Esophagus (tissue), 2 donors: Measurements from ENCODE around the gene PLEKHH3. TPM values are rescaled to one million over a fixed set of nuclear protein-coding genes. Genes with fewer than 3 reads are reported as not detected.

Experiments
- H3K27ac ChIP-seq, 2 donors: one replicate each; pipeline ENCODE4 v1.5.1; 2013; ENCODE audit warnings: low read depth in 2 of 2, mild to moderate bottlenecking in 2 of 2, inconsistent platforms in 1 of 2, low read length in 1 of 2, moderate library complexity in 1 of 2
- H3K27me3 ChIP-seq, 2 donors: one replicate each; pipeline ENCODE4 v1.6.1; 2013; ENCODE audit warnings: low read length in 2 of 2, control low read depth in 1 of 2, mild to moderate bottlenecking in 1 of 2; ENCODE audit not compliant: insufficient read depth in 2 of 2, control insufficient read depth in 1 of 2
- H3K36me3 ChIP-seq, 2 donors: one replicate each; pipeline ENCODE4 v1.6.1; 2013; ENCODE audit warnings: low read length in 1 of 2; ENCODE audit not compliant: control insufficient read depth in 2 of 2, insufficient read depth in 2 of 2
- H3K4me1 ChIP-seq, 2 donors: one replicate each; pipeline ENCODE4 v1.6.1; 2013; ENCODE audit warnings: low read length in 1 of 2; ENCODE audit not compliant: control insufficient read depth in 2 of 2, insufficient read depth in 2 of 2
- H3K4me3 ChIP-seq, 2 donors: one replicate each; pipeline ENCODE4 v1.5.1; 2013; ENCODE audit warnings: low read length in 2 of 2, mild to moderate bottlenecking in 2 of 2, low read depth in 1 of 2, moderate library complexity in 1 of 2
- H3K9me3 ChIP-seq, 2 donors: one replicate each; pipeline ENCODE4 v1.6.1; 2013; ENCODE audit warnings: mild to moderate bottlenecking in 2 of 2, low read depth in 1 of 2, low read length in 1 of 2, moderate library complexity in 1 of 2; ENCODE audit not compliant: control insufficient read depth in 2 of 2, insufficient read depth in 1 of 2
- WGBS, 2 donors: extraction: QIAGEN DNeasy Blood & Tissue Kit; methylation state at CpG; one replicate each; pipeline ENCODE4 v1.1.7; 2013; 5-methylcytosine and 5-hydroxymethylcytosine counted together
- polyA plus RNA-seq, 2 donors: library from polyadenylated mRNA; stranded (reverse); fragments of 200-250 nt; gene quantifications; one replicate each; pipeline ENCODE4 v1.2.3, GENCODE V29; 2013
- donor health status: healthy with polysubstance abuse.
- donor health status: Bipolar disorder and iron deficiency.

Gene PLEKHH3
- polyA plus RNA-seq, 2 donors, result 49.4 to 84.6 TPM

DNA sequence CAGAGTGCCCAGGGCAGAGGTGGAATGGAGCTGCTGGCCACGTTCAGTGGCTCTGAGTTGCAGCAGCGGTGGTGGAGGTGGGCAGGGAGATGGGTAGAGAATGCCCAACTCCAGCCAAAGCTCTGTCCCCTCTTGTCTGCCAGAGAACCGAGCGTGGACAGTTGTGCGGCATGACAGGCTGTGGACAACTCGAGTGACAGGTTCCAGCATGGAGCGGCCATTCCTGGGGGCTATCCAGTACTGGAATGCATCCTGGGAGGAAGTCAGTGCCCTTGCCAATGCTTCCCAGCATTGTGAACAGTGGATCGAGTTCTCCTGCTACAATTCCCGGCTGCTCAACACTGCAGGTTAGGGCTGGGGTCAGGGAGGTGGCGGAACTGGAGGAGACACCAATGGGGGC is 13.8 kb upstream of the PLEKHH3 start:
- H3K4me3 ChIP-seq, result no peak overlapping the region
- H3K4me1 ChIP-seq, result no peaks in the 10 kb centered on the region
- WGBS, 2 donors, result 83 to 87% methylated on average over 10 of the region's 10 CpGs
- no peaks in the 10 kb centered on the region for H3K27me3 ChIP-seq
- peaks cover 0 to 2% of the 10 kb centered on the region in 2 donors for H3K36me3 ChIP-seq
- no peaks in the 10 kb centered on the region for H3K9me3 ChIP-seq
- no peak overlapping the region for H3K27ac ChIP-seq

DNA sequence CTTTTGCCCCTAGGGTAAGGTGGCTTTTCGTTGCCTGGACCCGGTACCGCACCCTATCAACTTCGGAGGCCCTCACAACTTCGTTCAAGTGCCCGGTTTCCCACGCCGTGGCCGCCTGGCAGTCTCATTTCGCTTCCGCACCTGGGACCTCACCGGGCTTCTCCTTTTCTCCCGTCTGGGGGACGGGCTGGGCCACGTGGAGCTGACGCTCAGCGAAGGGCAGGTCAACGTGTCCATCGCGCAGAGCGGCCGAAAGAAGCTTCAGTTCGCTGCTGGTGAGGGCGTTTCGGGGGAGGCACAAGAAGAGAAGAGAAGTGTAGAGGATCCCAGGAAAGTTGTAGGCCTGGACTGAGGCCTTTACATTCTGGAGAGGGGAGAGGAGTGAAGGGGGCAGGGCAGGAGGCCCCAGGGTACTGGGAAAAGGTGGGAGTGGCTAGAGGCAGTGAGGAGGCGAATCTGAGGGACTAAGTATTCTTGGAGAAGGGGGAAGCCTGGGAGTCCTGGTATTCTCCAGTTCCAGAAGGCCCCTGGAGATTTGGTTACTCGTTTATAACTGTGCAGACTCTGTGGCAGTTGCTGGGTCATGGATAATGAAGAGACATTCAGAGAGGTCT is 11.0 kb upstream of the PLEKHH3 start:
- Histone ChIP-seq H3K27ac (no peak overlapping the region), H3K36me3 (no peaks in the 10 kb centered on the region), H3K9me3 (no peaks in the 10 kb centered on the region), H3K4me1 (peaks cover 0 to 7% of the 10 kb centered on the region in 2 donors), H3K4me3 (no peak overlapping the region), H3K27me3 (no peaks in the 10 kb centered on the region)
- WGBS, 2 donors, result 84 to 86% methylated on average over 27 of the region's 27 CpGs

DNA sequence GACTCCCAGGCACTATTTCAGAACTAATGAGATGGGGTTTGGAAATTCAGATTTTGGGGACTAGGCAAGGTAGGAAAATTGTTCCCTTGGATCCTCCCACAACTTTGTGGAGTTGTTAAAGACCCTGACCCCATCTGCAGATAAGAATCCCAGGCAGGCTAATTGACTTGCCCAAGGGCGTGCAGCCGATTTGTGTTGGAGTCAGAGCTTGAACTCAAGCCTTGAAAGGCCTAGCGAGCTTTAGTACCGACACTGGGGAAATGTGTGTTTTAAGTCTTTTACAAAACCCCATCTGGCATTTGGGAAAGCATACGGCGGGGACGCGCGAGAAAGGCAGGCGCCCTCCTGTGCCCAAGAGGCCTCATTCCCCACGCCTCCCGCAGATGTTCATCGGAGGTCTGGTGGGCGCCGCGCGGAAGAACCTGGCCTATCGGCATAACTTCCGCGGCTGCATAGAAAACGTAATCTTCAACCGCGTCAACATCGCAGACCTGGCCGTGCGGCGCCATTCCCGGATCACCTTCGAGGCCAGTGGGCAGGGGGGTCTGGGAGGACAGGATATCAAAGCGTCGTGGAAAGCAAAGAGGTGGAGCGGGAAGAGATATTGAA is 9.8 kb upstream of the PLEKHH3 start:
- no peak overlapping the region for H3K27ac ChIP-seq
- H3K9me3 ChIP-seq, result no peaks in the 10 kb centered on the region
- peaks cover 2 to 8% of the 10 kb centered on the region in 2 donors for H3K4me1 ChIP-seq
- H3K4me3 ChIP-seq, result no peak overlapping the region
- H3K27me3 ChIP-seq, result no peaks in the 10 kb centered on the region
- 77 to 88% methylated on average over 32 of the region's 32 CpGs for WGBS, 2 donors
- no peaks in the 10 kb centered on the region for H3K36me3 ChIP-seq

DNA sequence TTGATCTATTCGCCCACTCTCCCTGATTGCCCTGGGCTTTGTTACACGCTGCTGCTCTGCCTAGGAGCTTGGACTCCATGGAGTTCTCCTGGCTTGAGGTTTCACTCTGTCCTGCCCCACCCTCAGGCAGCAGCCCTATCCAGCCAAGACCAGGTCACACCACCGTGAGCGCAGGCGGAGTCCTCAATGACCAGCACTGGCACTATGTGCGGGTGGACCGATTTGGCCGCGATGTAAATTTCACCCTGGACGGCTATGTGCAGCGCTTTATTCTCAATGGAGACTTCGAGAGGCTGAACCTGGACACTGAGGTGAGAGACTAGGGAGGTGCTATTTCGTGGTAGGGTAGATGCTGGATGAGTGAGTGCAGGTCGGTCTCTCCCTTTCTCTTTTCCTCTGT is 9.0 kb upstream of the PLEKHH3 start:
- 84% methylated on average over 14 of the region's 14 CpGs for WGBS, 2 donors
- Histone ChIP-seq H3K27me3 (no peaks in the 10 kb centered on the region), H3K36me3 (no peaks in the 10 kb centered on the region), H3K4me3 (no peak overlapping the region), H3K4me1 (peaks cover 2 to 8% of the 10 kb centered on the region in 2 donors), H3K9me3 (no peaks in the 10 kb centered on the region), H3K27ac (no peak overlapping the region)

DNA sequence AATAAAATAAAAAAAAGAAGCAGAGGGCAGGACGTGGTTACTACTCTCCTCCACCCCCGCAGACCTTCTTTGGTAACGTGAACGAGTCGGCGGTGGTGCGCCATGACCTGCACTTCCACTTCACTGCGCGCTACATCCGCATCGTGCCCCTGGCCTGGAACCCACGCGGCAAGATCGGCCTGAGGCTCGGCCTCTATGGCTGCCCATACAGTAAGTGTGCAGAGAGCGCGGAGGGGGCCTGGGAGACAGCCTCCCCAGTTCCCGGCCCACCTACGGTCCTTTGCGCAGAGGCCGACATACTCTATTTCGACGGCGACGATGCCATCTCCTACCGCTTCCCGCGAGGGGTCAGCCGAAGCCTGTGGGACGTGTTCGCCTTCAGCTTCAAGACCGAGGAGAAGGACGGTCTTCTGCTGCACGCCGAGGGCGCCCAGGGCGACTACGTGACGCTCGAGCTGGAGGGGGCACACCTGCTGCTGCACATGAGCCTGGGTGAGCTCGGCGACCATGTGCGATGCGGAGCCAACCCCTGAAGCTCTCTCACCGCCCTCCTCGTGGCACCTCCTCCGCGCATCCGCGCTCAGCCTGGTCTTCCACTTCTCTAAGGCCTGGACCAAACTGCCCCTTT is 8.2 kb upstream of the PLEKHH3 start:
- no peaks in the 10 kb centered on the region for H3K27me3 ChIP-seq
- peaks cover 2 to 11% of the 10 kb centered on the region in 2 donors for H3K4me1 ChIP-seq
- WGBS, 2 donors, result 78 to 88% methylated on average over 50 of the region's 50 CpGs
- no peak overlapping the region for H3K27ac ChIP-seq
- no peaks in the 10 kb centered on the region for H3K36me3 ChIP-seq
- no peak overlapping the region for H3K4me3 ChIP-seq
- no peaks in the 10 kb centered on the region for H3K9me3 ChIP-seq

DNA sequence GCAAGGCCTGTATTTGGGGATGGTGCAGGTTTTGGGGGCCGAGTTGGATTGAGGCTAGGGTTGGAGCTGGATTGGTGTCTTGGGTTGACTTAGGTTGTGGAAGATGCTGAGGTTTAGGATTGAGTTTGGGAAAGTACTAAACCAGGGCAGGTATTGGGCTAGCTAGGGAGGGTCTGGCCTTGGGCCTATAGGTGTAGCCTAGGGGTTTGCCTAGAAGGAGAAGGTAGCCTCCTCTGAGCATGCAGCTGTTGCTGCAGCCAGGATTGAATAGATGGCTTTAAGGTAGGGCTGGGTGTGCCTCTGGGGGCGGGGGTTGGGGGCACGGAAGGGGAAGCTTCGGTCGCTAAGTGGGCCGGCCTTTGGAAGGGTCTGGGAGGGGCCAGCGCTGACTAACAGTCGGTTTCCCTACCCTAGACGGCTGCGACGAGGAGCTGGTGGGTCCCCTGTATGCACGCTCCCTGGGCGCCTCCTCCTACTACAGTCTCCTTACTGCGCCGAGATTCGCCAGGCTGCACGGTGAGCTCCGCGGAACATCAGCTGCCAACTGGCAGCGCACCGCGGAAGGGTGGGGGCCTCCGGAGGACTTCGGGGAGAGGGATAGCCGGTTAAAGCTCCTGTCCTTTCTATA is 6.7 kb upstream of the PLEKHH3 start:
- no peaks in the 10 kb centered on the region for H3K27me3 ChIP-seq
- H3K4me1 ChIP-seq, result peaks cover 2 to 15% of the 10 kb centered on the region in 2 donors
- H3K9me3 ChIP-seq, result no peaks in the 10 kb centered on the region
- H3K4me3 ChIP-seq, result peak overlapping the region in 1 of 2 donors; percentile 19
- H3K36me3 ChIP-seq, result no peaks in the 10 kb centered on the region
- 10 to 25% methylated on average over 24 to 25 of the region's 25 CpGs for WGBS, 2 donors
- peak overlapping the region in 1 of 2 donors; percentile 77 for H3K27ac ChIP-seq

DNA sequence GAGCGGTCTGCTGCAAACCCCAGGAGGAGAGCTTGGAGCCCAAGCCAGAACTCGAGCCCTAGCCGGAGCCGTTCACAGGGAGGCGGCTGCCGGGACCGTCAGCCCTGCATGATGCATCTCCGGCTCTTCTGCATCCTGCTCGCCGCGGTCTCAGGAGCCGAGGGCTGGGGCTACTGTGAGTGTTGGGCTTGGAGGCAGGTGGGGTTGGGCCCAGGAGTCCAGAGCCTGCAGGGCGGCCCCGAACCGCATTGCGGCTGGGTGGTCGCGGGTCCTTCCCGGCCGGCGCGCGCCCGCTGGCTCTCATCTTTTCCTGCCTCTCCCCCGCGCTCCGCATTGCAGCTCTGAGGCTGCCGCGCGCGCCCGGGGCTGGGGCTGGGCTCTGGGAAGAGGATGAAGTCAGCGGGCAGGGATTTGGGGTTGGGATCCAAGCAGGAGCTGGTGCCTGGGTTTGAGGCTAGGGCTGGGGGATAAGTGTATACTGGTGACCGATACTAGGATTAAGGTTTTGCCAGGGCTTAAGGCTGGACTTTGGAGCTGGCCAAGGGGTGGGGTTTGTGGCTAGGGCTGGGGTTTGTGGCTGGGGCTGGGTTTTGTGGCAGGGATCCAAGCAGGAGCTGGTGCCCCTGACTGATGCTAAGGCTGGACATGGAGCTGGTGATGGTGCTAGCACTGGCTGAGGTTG is 6.1 kb upstream of the PLEKHH3 start:
- Histone ChIP-seq H3K9me3 (no peaks in the 10 kb centered on the region), H3K27ac (peak overlapping the region; percentile 45 to 77), H3K4me3 (peak overlapping the region; percentile 19 to 35), H3K4me1 (peaks cover 2 to 15% of the 10 kb centered on the region in 2 donors), H3K36me3 (no peaks in the 10 kb centered on the region), H3K27me3 (no peaks in the 10 kb centered on the region)
- whole genome bisulfite sequencing, 2 donors, result 1 to 4% methylated on average over 32 to 34 of the region's 34 CpGs

DNA sequence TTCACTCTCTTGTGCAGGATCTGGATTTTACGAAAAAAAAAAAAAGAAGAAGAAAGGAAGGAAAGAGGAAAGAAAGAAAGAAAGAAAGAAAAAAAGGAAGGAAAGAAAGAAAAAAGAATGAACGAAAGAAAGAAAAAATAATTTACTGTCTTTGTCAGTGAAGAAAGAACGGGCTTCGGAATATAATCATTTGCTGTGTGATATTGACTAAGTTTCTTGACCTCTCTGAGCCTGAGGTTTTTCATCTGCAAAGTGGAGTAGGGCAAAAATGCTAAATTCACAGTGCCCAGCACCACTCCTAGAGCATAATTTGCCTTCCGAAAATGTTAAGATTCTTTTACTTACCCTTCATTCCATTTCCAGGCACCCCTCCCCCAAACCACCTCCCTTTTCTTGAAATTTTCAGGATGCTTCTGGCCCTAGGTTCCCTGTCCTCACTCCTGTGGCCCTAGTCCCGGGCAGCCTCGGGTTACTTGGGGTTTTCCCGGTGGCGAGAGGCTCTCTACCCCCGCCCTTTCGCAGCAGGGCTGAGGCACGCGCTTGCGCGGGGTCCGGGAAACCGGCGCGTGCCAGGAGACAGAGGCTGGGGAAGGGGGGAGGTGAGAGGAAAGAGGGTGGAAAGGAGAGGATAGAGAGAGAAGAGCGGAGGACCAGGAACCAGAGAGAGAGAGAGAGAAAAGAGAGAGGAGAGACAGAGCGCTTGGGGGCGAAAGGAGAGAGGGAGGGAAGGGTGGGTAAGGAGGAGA is 5.4 kb upstream of the PLEKHH3 start, which contains the start of gene CNTNAP1:
Gene CNTNAP1 (plus strand): TSS at position 556 of the 746 bp plus-strand sequence. CDS start 299 bp downstream, outside the sequence.
- H3K27me3 ChIP-seq, result no peaks in the 10 kb centered on the region
- WGBS, 2 donors, result 11 to 15% methylated on average over 22 of the region's 22 CpGs
- peak within 1 kb of the TSS; percentile 45 to 77 for H3K27ac ChIP-seq
- peaks cover 2 to 15% of the 10 kb centered on the region in 2 donors for H3K4me1 ChIP-seq
- H3K36me3 ChIP-seq, result no peaks in the 10 kb centered on the region
- peak within 1 kb of the TSS; percentile 19 to 35 for H3K4me3 ChIP-seq
- H3K9me3 ChIP-seq, result no peaks in the 10 kb centered on the region
